HepG2 (cell line): Measurements from ENCODE around the gene HES7. TPM values are rescaled to one million over a fixed set of nuclear protein-coding genes. Genes with fewer than 3 reads are reported as not detected.

Experiments
- ATAC-seq: fragments of 200-7000 bp; cut with Tn5 transposase; 3 replicates; pipeline ENCODE4 v1.9.1; 2020; ENCODE audit warnings: mild to moderate bottlenecking, moderate library complexity
- BruUV-seq: library from RNA; stranded (reverse); fragments of 400-500 nt; replicated peaks from 2 replicates; lab custom pipeline; 2021; lab: Mats Ljungman, UMichigan
- CTCF ChIA-PET: fragments of 300-600 bp; formaldehyde crosslinking; extraction: SDS; loops from one replicate; lab custom pipeline; 2021; ENCODE audit warnings: low total read pairs, inconsistent platforms, low intra/inter-chr PET ratio; lab: Yijun Ruan, JAX
- POLR2A ChIA-PET: fragments of 350-600 bp; sonication (Branson Sonifier 250); formaldehyde crosslinking; loops from one replicate; lab custom pipeline; 2020; ENCODE audit warnings: antibody characterized with exemption, inconsistent platforms; lab: Yijun Ruan, JAX
- DNase-seq: peaks from one replicate; pipeline ENCODE4 v3.0.0-alpha.2; 2015; ENCODE audit warnings: low spot score
- FAIRE-seq: peaks from 3 replicates; lab custom pipeline; 2011; peaks lifted over from hg19 to GRCh38; lab: Jason Lieb, UNC
- H2AFZ ChIP-seq: one replicate; pipeline ENCODE4 v1.6.1; 2011; ENCODE audit warnings: low read length, inconsistent platforms
- H3K27ac ChIP-seq: fragments of 300-600 bp; 3 replicates; pipeline ENCODE4 v1.8.0; 2011; ENCODE audit warnings: mixed run types, mild to moderate bottlenecking, mixed read lengths, low read length, inconsistent platforms; ENCODE audit not compliant: insufficient read depth; ENCODE audit errors: extremely low read length
- H3K27me3 ChIP-seq, 2 experiments: fragments of 200-600 bp in 1 of 2; 2 replicates in 1 of 2; 3 replicates in 1 of 2; pipeline versions ENCODE4 v1.6.0 to v1.8.0; 2011; ENCODE audit warnings: low read length in 2 of 2, mild to moderate bottlenecking in 2 of 2, moderate library complexity in 2 of 2, inconsistent platforms in 1 of 2; ENCODE audit not compliant: insufficient read depth in 2 of 2, control insufficient read depth in 1 of 2
- H3K36me3 ChIP-seq, 2 experiments: fragments of 200-600 bp in 1 of 2; replicated peaks in 1 of 2; 2 replicates in 1 of 2; 3 replicates in 1 of 2; pipeline versions ENCODE4 v1.5.1 to v1.8.0; 2011; ENCODE audit warnings: low read length in 2 of 2, inconsistent platforms in 1 of 2; ENCODE audit not compliant: insufficient read depth in 2 of 2, control insufficient read depth in 1 of 2
- H3K4me1 ChIP-seq: 2 replicates; pipeline ENCODE4 v1.5.1; 2012; ENCODE audit warnings: low read length, inconsistent platforms; ENCODE audit not compliant: insufficient read depth
- H3K4me2 ChIP-seq: 2 replicates; pipeline ENCODE4 v1.6.0; 2011; ENCODE audit warnings: low read depth, low read length, inconsistent platforms
- H3K4me3 ChIP-seq, 3 experiments: fragments of 200-600 bp in 1 of 3; sonication (generic), shearing (Covaris generic) in 1 of 3; replicated peaks in 1 of 3; 2 replicates each; pipeline ENCODE4 v1.5.1; 2011 to 2016; ENCODE audit warnings: low read length in 3 of 3, inconsistent platforms in 2 of 3, low read depth in 2 of 3, mild to moderate bottlenecking in 2 of 3, control low read depth in 1 of 3, mixed read lengths in 1 of 3; ENCODE audit not compliant: insufficient read depth in 1 of 3
- H3K79me2 ChIP-seq: one replicate; pipeline ENCODE4 v1.6.1; 2011; ENCODE audit warnings: low read length, inconsistent platforms; ENCODE audit not compliant: insufficient read depth
- H3K9ac ChIP-seq: 2 replicates; pipeline ENCODE4 v1.6.0; 2011; ENCODE audit warnings: mild to moderate bottlenecking, low read depth, low read length, inconsistent platforms; ENCODE audit not compliant: insufficient read depth
- H3K9me3 ChIP-seq: 2 replicates; pipeline ENCODE4 v1.5.1; 2012; ENCODE audit warnings: mild to moderate bottlenecking, low read length
- H4K20me1 ChIP-seq: 2 replicates; pipeline ENCODE4 v1.6.0; 2011; ENCODE audit warnings: inconsistent platforms, mild to moderate bottlenecking, low read length, moderate library complexity; ENCODE audit not compliant: insufficient read depth
- AHR ChIP-seq: IDR thresholded peaks from 2 replicates; pipeline ENCODE4 v1.6.1; 2018; ENCODE audit warnings: missing genetic modification reagents, missing compliant biosample characterization
- CBX1 ChIP-seq: IDR thresholded peaks from one replicate; pipeline ENCODE4 v1.6.1; 2016; ENCODE audit warnings: antibody characterized with exemption, low read depth
- ERF ChIP-seq: IDR thresholded peaks from 2 replicates; pipeline ENCODE4 v1.6.1; 2018; ENCODE audit warnings: missing biosample characterization, missing genetic modification reagents
- HDAC6 ChIP-seq: fragments of 200-600 bp; sonication (generic); IDR thresholded peaks from 2 replicates; pipeline ENCODE4 v1.7.0; 2017; ENCODE audit warnings: mild to moderate bottlenecking, antibody characterized with exemption, low read length, low read depth
- KDM6A ChIP-seq: IDR thresholded peaks from 2 replicates; pipeline ENCODE4 v1.6.1; 2016; ENCODE audit warnings: low read depth
- MAFK ChIP-seq, 2 experiments: IDR thresholded peaks in 1 of 2; conservative IDR thresholded peaks in 1 of 2; 2 replicates each; pipeline ENCODE4 v1.6.1; 2011; ENCODE audit warnings: improper control_type of control experiment in 2 of 2, low read length in 2 of 2
- PLRG1 ChIP-seq: fragments of 450-650 bp; conservative IDR thresholded peaks from 2 replicates; pipeline ENCODE4 v1.6.1; 2016
- RAD21 ChIP-seq: fragments of 450-650 bp; formaldehyde crosslinking; IDR thresholded peaks from 2 replicates; pipeline ENCODE4 v1.5.0; 2020; ENCODE audit warnings: mild to moderate bottlenecking
- SKI ChIP-seq: fragments of 450-650 bp; IDR thresholded peaks from one replicate; pipeline ENCODE4 v1.6.1; 2018; ENCODE audit warnings: mild to moderate bottlenecking; ENCODE audit not compliant: partially characterized antibody
- SNAI1 ChIP-seq: sonication (generic); formaldehyde crosslinking; IDR thresholded peaks from 2 replicates; pipeline ENCODE4 v1.5.0; 2020; ENCODE audit warnings: mild to moderate bottlenecking, missing genetic modification reagents, borderline replicate concordance
- ZMYM3 ChIP-seq: sonication (generic); formaldehyde crosslinking; IDR thresholded peaks from 2 replicates; pipeline ENCODE4 v1.5.1; 2020; ENCODE audit warnings: mild to moderate bottlenecking, missing genetic modification reagents
- ZNF33A ChIP-seq: sonication (generic); formaldehyde crosslinking; IDR thresholded peaks from 2 replicates; pipeline ENCODE4 v1.5.1; 2020; ENCODE audit warnings: missing genetic modification reagents, mild to moderate bottlenecking, moderate library complexity, borderline replicate concordance
- ZNF496 ChIP-seq: sonication (generic); formaldehyde crosslinking; IDR thresholded peaks from 2 replicates; pipeline ENCODE4 v1.8.1; 2023; ENCODE audit warnings: mild to moderate bottlenecking, moderate library complexity, missing genetic modification reagents; ENCODE audit not compliant: insufficient replicate concordance
- ZNF510 ChIP-seq: sonication (generic); formaldehyde crosslinking; IDR thresholded peaks from 2 replicates; pipeline ENCODE4 v1.4.0; 2020; ENCODE audit warnings: low read depth, mild to moderate bottlenecking, missing genetic modification reagents
- ZNF629 ChIP-seq: sonication (generic); formaldehyde crosslinking; conservative IDR thresholded peaks from 2 replicates; pipeline ENCODE4 v1.5.0; 2020; ENCODE audit warnings: missing genetic modification reagents
- ZNF652 ChIP-seq: IDR thresholded peaks from 2 replicates; pipeline ENCODE4 v1.6.1; 2016; ENCODE audit warnings: low read depth, borderline replicate concordance
- ZSCAN29 ChIP-seq: sonication (generic); formaldehyde crosslinking; conservative IDR thresholded peaks from 2 replicates; pipeline ENCODE4 v1.4.0; 2020; ENCODE audit warnings: mild to moderate bottlenecking, missing genetic modification reagents
- WGBS: methylation state at CpG from one replicate; pipeline ENCODE4 v1.1.6; 2017; ENCODE audit warnings: low lambda C conversion rate; 5-methylcytosine and 5-hydroxymethylcytosine counted together
- in situ Hi-C: cut with HindIII; loops from 2 replicates; pipeline ENCODE4 v1.10.0; 2017; ENCODE audit warnings: low pct_unique_long_range_greater_than_20kb; ENCODE audit not compliant: extremely low pct_ligation_motif_present
- intact Hi-C: fragments of 100-400 bp; cut with micrococcal nuclease; formaldehyde crosslinking; loops from one replicate; pipeline ENCODE4 v1.10.0; 2022; ENCODE audit not compliant: unreplicated experiment
- polyA plus RNA-seq, 8 experiments: library from polyadenylated mRNA; depleted of rRNA in 3 of 8; stranded (reverse) in 7 of 8; unstranded in 1 of 8; fragments of >200 nt; fragmentation: Illumina TruSeq in 4 of 8; extraction: Trizol in 4 of 8; gene quantifications; 2 replicates each; pipeline versions ENCODE4 v1.2.1 to v1.2.3, GENCODE V29; 2011 to 2016; ENCODE audit warnings: low read depth in 4 of 8, missing spikeins in 1 of 8, mixed read lengths in 1 of 8; ENCODE audit not compliant: insufficient read depth in 1 of 8
- total RNA-seq, 5 experiments: library from RNA; depleted of rRNA; stranded (reverse); fragments of >200 nt; fragmentation: Illumina TruSeq; extraction: Trizol; gene quantifications; 2 replicates each; pipeline ENCODE4 v1.2.3, GENCODE V29; 2016; ENCODE audit warnings: low read depth in 1 of 5
- TF ChIP-seq, protein P1 (sequence below): sonication (generic); formaldehyde crosslinking; IDR thresholded peaks from 2 replicates; pipeline ENCODE4 v1.4.0; 2020; ENCODE audit warnings: missing genetic modification reagents, low read depth, mild to moderate bottlenecking, borderline replicate concordance
- TF ChIP-seq, protein P2 (sequence below): sonication (generic); formaldehyde crosslinking; IDR thresholded peaks from 2 replicates; pipeline ENCODE4 v1.5.1; 2020; ENCODE audit warnings: mild to moderate bottlenecking, missing genetic modification reagents, moderate library complexity
- TF ChIP-seq, protein P3 (sequence below): sonication (generic); formaldehyde crosslinking; IDR thresholded peaks from 2 replicates; pipeline ENCODE4 v1.4.0; 2020; ENCODE audit warnings: missing genetic modification reagents

Gene HES7
- total and polyA plus RNA-seq, 2 of the 13 experiments (the other 11 are each of a cell fraction or from before 2014, with no cell fraction given): not detected

DNA sequence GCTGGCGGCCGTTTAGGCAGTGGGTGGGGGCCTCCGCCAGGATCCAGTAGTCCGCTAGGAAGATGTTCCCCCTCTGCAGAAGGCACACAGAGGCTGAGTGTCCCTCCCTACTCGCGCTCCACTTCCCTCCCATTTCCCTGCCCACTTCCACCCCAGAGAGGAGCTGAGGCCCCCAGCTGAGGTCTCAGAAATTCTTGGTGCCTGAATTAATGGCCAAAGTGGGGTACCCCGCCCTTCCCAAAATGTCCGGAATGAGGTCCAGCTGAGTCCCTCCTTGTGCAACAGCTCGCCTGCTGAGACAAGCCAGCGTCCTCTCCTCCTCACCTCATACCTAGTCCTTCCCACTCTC lies 13.5 kb downstream of the HES7 start:
- WGBS: 0% methylated on average over 2 of the region's 10 CpGs

More for the DNA sequence above, 13.5 kb downstream of the HES7 start:
- ChIA-PET CTCF (interaction anchor here (1.7 to 2.5 kb wide), 3 partner anchors 16 to 50 kb away, joined by 4 to 14 read pairs (median 11); no protein-coding TSS in a partner anchor), POLR2A (no interaction called here)
- Histone ChIP-seq H3K4me3 (no peak overlapping the region), H3K27me3 (peaks cover 7 to 62% of the 10 kb centered on the region in 2 experiments; a peak in 4 of 5 replicates), H4K20me1 (no peaks in the 10 kb centered on the region), H3K27ac (no peak overlapping the region), H2AFZ (no peak overlapping the region), H3K9me3 (no peaks in the 10 kb centered on the region), H3K4me2 (no peak overlapping the region), H3K9ac (no peak overlapping the region), H3K4me1 (no peaks in the 10 kb centered on the region), H3K36me3 (no peaks in the 10 kb centered on the region), H3K79me2 (no peaks in the 10 kb centered on the region)
- intact Hi-C loops: loop anchor here (1.0 to 5.0 kb wide), 2 partner anchors 8 to 48 kb away; partner anchors contain the start of gene ALOXE3
- in situ Hi-C loops: no loop called here
- ATAC-seq (no peak), DNase-seq (no peak), FAIRE-seq (no peak)
- BruUV-seq: no TSS peak
- TF ChIP-seq ZNF629 (CRISPR knock-in tag) (no peak), ZMYM3 (no peak), ZNF33A (CRISPR knock-in tag) (no peak), ZSCAN29 (CRISPR knock-in tag) (no peak), ZNF652 (CRISPR knock-in tag) (no peak), PLRG1 (no peak), HDAC6 (no peak), MAFK (conservative IDR thresholded peaks at IDR 0.05 in 1 of 2, IDR thresholded peaks at IDR 0.05 in 1 of 2; ENCODE audit: low read length in 2 of 2) (no peak), CBX1 (no peak), RAD21 (no peak), SKI (no peak), AHR (CRISPR knock-in tag) (no peak), ZNF510 (CRISPR knock-in tag) (no peak), ERF (no peak), SNAI1 (CRISPR knock-in tag) (no peak), KDM6A (CRISPR knock-in tag) (no peak), ZNF496 (no peak)
- TF ChIP-seq, protein P1, sequence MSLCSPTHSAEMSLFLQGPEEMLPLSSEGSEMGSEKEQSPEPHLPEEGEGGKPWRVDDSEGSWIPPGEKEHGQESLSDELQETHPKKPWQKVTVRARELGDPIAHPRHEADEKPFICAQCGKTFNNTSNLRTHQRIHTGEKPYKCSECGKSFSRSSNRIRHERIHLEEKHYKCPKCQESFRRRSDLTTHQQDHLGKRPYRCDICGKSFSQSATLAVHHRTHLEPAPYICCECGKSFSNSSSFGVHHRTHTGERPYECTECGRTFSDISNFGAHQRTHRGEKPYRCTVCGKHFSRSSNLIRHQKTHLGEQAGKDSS (CRISPR knock-in tag): no peak
- TF ChIP-seq, protein P2, sequence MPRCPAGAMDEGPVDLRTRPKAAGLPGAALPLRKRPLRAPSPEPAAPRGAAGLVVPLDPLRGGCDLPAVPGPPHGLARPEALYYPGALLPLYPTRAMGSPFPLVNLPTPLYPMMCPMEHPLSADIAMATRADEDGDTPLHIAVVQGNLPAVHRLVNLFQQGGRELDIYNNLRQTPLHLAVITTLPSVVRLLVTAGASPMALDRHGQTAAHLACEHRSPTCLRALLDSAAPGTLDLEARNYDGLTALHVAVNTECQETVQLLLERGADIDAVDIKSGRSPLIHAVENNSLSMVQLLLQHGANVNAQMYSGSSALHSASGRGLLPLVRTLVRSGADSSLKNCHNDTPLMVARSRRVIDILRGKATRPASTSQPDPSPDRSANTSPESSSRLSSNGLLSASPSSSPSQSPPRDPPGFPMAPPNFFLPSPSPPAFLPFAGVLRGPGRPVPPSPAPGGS (CRISPR knock-in tag): no peak
- TF ChIP-seq, protein P3, sequence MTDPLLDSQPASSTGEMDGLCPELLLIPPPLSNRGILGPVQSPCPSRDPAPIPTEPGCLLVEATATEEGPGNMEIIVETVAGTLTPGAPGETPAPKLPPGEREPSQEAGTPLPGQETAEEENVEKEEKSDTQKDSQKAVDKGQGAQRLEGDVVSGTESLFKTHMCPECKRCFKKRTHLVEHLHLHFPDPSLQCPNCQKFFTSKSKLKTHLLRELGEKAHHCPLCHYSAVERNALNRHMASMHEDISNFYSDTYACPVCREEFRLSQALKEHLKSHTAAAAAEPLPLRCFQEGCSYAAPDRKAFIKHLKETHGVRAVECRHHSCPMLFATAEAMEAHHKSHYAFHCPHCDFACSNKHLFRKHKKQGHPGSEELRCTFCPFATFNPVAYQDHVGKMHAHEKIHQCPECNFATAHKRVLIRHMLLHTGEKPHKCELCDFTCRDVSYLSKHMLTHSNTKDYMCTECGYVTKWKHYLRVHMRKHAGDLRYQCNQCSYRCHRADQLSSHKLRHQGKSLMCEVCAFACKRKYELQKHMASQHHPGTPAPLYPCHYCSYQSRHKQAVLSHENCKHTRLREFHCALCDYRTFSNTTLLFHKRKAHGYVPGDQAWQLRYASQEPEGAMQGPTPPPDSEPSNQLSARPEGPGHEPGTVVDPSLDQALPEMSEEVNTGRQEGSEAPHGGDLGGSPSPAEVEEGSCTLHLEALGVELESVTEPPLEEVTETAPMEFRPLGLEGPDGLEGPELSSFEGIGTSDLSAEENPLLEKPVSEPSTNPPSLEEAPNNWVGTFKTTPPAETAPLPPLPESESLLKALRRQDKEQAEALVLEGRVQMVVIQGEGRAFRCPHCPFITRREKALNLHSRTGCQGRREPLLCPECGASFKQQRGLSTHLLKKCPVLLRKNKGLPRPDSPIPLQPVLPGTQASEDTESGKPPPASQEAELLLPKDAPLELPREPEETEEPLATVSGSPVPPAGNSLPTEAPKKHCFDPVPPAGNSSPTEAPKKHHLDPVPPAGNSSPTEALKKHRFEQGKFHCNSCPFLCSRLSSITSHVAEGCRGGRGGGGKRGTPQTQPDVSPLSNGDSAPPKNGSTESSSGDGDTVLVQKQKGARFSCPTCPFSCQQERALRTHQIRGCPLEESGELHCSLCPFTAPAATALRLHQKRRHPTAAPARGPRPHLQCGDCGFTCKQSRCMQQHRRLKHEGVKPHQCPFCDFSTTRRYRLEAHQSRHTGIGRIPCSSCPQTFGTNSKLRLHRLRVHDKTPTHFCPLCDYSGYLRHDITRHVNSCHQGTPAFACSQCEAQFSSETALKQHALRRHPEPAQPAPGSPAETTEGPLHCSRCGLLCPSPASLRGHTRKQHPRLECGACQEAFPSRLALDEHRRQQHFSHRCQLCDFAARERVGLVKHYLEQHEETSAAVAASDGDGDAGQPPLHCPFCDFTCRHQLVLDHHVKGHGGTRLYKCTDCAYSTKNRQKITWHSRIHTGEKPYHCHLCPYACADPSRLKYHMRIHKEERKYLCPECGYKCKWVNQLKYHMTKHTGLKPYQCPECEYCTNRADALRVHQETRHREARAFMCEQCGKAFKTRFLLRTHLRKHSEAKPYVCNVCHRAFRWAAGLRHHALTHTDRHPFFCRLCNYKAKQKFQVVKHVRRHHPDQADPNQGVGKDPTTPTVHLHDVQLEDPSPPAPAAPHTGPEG (CRISPR knock-in tag): no peak
